Ascending aorta (tissue), 2 donors: ENCODE measurements around the gene ECT2L. TPM values are rescaled to one million over a fixed set of nuclear protein-coding genes. Genes with fewer than 3 reads are reported as not detected.
A peak's percentile ranks its signal among the peaks of the same experiment; 100 is the strongest.

Experiments used
- DNase-seq, 2 donors: peaks; one replicate each; pipeline ENCODE4 v3.0.0-alpha.2; 2019; ENCODE audit warnings: low spot score in 2 of 2
- H3K27ac ChIP-seq, 2 donors: fragments of 200-600 bp; sonication (generic); one replicate each; pipeline ENCODE4 v1.5.1; 2016 to 2017; ENCODE audit warnings: mild to moderate bottlenecking in 1 of 2
- H3K27me3 ChIP-seq: fragments of 200-600 bp; sonication (generic); one replicate; pipeline ENCODE4 v1.5.1; 2017
- H3K36me3 ChIP-seq, 2 donors: fragments of 200-600 bp; sonication (generic); one replicate each; pipeline ENCODE4 v1.5.1; 2016
- H3K4me1 ChIP-seq, 2 donors: fragments of 200-600 bp; sonication (generic); one replicate each; pipeline ENCODE4 v1.5.1; 2016 to 2017; ENCODE audit warnings: mild to moderate bottlenecking in 1 of 2
- H3K4me3 ChIP-seq, 2 donors: fragments of 200-600 bp; sonication (generic); one replicate each; pipeline ENCODE4 v1.5.1; 2016 to 2017; ENCODE audit warnings: mild to moderate bottlenecking in 1 of 2
- H3K9me3 ChIP-seq, 2 donors: fragments of 200-600 bp; sonication (generic); one replicate each; pipeline ENCODE4 v1.5.1; 2016
- intact Hi-C: fragments of 100-400 bp; cut with DNase I; formaldehyde crosslinking; loops from one replicate; pipeline ENCODE4 v1.15.1; 2023
- total RNA-seq: library from RNA; depleted of rRNA; stranded (reverse); fragments of >200 nt; gene quantifications from one replicate; pipeline ENCODE4 v1.1.0, GENCODE V29; 2016
- TF ChIP-seq, protein P1 (sequence below), 3 experiments: fragments of 200-600 bp in 2 of 3; fragments of 450-650 bp in 1 of 3; sonication (generic) in 2 of 3; IDR thresholded peaks; one replicate each; pipeline ENCODE4 v1.5.1; 2016 to 2019; ENCODE audit warnings: antibody characterized with exemption in 3 of 3, mild to moderate bottlenecking in 1 of 3, moderate library complexity in 1 of 3

ECT2L gene
- total RNA-seq, 1 donor from 2014 or later = not detected

DNA sequence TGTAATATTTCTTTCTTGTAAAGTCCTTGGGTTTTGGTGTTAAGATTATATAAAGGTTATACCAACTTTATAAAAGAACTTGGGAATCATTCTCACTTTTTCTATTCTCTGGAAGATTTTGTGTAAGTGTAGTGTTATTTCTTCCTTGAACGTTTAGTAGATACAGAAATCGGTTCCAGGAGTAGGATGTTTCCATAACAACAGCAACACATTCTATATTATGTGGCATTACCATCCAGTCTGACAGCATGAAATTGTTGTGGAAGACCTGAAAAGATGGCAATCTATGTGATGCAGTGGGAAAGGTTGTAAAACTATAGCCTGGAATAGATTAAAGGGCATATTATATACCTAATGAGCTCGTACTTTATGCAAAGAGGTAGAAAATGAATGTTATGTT is 13.8 kb downstream of the ECT2L start:
- Histone ChIP-seq H3K36me3 (no peaks in the 10 kb centered on the region), H3K4me3 (no peak overlapping the region), H3K27me3 (no peaks in the 10 kb centered on the region), H3K27ac (no peak overlapping the region), H3K9me3 (no peaks in the 10 kb centered on the region), H3K4me1 (no peaks in the 10 kb centered on the region)
- DNase-seq = no peak
- TF ChIP-seq, protein P1, sequence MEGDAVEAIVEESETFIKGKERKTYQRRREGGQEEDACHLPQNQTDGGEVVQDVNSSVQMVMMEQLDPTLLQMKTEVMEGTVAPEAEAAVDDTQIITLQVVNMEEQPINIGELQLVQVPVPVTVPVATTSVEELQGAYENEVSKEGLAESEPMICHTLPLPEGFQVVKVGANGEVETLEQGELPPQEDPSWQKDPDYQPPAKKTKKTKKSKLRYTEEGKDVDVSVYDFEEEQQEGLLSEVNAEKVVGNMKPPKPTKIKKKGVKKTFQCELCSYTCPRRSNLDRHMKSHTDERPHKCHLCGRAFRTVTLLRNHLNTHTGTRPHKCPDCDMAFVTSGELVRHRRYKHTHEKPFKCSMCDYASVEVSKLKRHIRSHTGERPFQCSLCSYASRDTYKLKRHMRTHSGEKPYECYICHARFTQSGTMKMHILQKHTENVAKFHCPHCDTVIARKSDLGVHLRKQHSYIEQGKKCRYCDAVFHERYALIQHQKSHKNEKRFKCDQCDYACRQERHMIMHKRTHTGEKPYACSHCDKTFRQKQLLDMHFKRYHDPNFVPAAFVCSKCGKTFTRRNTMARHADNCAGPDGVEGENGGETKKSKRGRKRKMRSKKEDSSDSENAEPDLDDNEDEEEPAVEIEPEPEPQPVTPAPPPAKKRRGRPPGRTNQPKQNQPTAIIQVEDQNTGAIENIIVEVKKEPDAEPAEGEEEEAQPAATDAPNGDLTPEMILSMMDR (IDR thresholded peaks at IDR 0.05) = no peak
- intact Hi-C loops = no loop called here

DNA sequence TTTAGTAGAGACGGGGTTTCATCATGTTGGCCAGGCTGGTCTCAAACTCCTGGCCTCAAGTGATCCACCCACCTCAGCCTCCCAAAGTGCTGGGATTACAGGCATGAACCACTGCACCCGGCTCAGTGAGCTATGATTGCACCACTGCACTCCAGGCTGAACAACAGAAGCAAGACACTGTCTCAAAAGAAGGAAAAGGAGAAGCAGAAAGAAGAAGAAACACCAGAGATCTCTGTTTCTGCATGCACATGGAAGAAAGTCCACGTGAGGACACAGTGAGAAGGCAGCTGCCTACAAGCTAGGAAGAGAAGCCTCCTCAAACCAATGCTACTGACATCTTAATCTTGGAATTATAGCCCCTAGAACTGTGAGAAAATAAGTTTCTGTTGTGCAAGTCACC is 16.0 kb downstream of the ECT2L start:
- H3K9me3 ChIP-seq = no peaks in the 10 kb centered on the region
- TF ChIP-seq, protein P1 (IDR thresholded peaks at IDR 0.05) = no peak
- intact Hi-C loops = no loop called here
- H3K36me3 ChIP-seq = no peaks in the 10 kb centered on the region
- H3K4me1 ChIP-seq = no peaks in the 10 kb centered on the region
- H3K27me3 ChIP-seq = no peaks in the 10 kb centered on the region
- no peak for DNase-seq
- no peak overlapping the region for H3K4me3 ChIP-seq
- H3K27ac ChIP-seq = no peak overlapping the region

DNA sequence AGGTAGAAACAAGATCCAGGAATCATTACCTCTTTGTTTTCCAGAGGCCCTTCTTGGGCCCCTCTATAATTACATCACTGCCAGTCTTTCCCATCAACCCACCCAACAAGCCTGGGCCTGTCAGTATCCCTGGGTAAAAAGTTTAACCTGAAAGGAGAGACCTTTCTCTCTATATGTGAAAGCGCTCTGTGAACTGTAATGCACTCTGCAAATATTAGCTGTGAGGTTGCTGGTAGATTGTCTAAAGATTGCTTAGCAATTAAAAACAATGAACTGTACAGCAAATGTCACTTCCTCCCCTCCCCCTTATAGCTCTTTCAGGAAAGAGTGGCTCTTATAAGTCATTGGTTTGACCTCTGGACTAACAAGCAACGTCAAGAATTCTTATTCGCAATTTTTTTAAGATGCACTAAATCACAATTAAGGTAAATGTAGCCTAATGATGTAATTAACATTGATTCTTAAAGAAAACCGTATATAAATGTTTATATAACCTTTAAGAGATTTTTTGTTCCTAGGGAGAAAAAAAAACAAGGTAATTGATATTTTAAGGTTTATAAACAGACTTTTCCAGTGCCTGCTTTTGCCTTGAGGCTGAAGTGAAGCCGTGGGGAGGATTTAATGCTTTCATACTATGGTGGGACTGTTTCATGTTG is 18.4 kb downstream of the ECT2L start:
- Histone ChIP-seq H3K27me3 (no peaks in the 10 kb centered on the region), H3K36me3 (no peaks in the 10 kb centered on the region), H3K27ac (no peak overlapping the region), H3K9me3 (no peaks in the 10 kb centered on the region), H3K4me3 (no peak overlapping the region), H3K4me1 (no peaks in the 10 kb centered on the region)
- TF ChIP-seq, protein P1 (IDR thresholded peaks at IDR 0.05) = no peak
- no peak for DNase-seq
- intact Hi-C loops = no loop called here

DNA sequence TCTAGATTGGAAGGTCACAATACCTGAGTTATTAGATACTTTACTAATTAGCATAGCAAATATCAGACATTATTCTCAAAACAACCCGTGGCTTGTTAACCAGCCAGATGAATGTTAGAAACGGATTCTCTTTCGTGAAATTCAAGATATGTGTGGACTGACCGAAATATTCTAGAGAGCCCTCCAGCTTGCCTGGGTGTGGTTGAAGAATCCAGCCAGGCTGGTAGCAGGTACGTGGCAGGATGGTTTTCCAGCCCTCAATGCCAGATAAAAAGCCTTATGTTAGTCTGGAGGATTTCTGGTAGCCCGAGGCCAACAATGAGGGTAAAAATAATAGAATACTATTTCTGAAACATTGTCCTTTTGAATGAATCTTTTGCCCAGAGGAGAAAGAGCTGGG is 19.3 kb downstream of the ECT2L start:
- Histone ChIP-seq H3K27me3 (no peaks in the 10 kb centered on the region), H3K36me3 (no peaks in the 10 kb centered on the region), H3K9me3 (no peaks in the 10 kb centered on the region), H3K27ac (no peak overlapping the region), H3K4me3 (no peak overlapping the region), H3K4me1 (no peaks in the 10 kb centered on the region)
- no peak for DNase-seq
- TF ChIP-seq, protein P1 (IDR thresholded peaks at IDR 0.05) = no peak
- intact Hi-C loops = no loop called here

DNA sequence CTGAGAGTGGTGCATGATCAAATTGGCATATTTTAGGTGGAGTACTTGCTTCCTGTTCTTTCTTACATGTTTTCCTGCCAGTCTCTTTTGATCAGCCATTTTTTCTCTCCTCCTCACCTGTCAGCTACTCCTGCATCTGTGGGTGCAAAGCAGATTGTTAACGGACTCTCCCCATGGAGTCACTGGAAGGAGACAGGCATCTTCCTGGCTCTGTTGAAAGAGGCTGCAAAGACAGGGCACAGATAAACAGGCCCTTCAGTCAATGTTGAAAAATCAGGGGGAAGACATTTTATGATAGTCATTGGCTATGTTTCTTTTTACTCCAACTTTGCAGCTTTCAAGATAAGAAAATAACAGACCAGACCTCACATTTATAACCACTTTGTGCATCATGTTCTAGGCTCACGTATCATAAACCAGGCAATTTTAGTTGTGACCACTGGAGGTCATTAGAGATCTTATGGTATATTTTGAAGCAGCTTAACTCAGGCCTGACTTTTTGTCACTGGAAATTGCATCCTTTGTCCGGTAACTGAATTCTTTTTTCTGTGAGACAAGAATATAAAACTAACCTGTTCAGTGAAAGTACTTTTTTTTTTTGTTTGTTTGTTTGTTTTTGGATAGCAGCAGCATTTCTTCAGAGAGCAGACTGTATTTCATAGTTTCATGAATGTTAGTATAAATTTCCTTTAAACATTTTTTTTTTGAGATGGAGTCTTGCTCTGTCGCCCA is 20.1 kb downstream of the ECT2L start:
- Histone ChIP-seq H3K36me3 (no peaks in the 10 kb centered on the region), H3K4me3 (no peak overlapping the region), H3K27me3 (no peaks in the 10 kb centered on the region), H3K4me1 (no peaks in the 10 kb centered on the region), H3K27ac (no peak overlapping the region), H3K9me3 (no peaks in the 10 kb centered on the region)
- intact Hi-C loops = loop anchor here (2.0 kb wide), 1 partner anchor 549 kb away; no protein-coding TSS in a partner anchor
- TF ChIP-seq, protein P1 (IDR thresholded peaks at IDR 0.05) = peak; percentile 55 to 72 (median 72)
- no peak for DNase-seq
